GM23338 (cell line): ENCODE data around the gene COL16A1. TPM values are rescaled to one million over a fixed set of nuclear protein-coding genes. Genes with fewer than 3 reads are reported as not detected.

Experiments used
- ATAC-seq: fragments of 200-7000 bp; cut with Tn5 transposase; 3 replicates; pipeline ENCODE4 v1.9.1; 2020
- DNase-seq: peaks from one replicate; pipeline ENCODE4 v3.0.0-alpha.2; 2015; ENCODE audit warnings: low spot score
- H2AFZ ChIP-seq: fragments of 200-600 bp; sonication (generic); 2 replicates; pipeline ENCODE4 v1.8.0; 2016; ENCODE audit warnings: antibody characterized with exemption, mild to moderate bottlenecking, moderate library complexity
- H3F3A ChIP-seq: fragments of 200-600 bp; sonication (generic); replicated peaks from 2 replicates; pipeline ENCODE4 v1.8.0; 2017; ENCODE audit warnings: antibody characterized with exemption, mixed run types, low read depth
- H3K27ac ChIP-seq: fragments of 200-600 bp; sonication (generic); 2 replicates; pipeline ENCODE4 v1.6.1; 2016; ENCODE audit warnings: low read depth
- H3K27me3 ChIP-seq: fragments of 200-600 bp; sonication (generic); 2 replicates; pipeline ENCODE4 v1.8.0; 2016; ENCODE audit warnings: mild to moderate bottlenecking, mixed run types, moderate library complexity; ENCODE audit not compliant: insufficient read depth
- H3K36me3 ChIP-seq: fragments of 200-600 bp; sonication (generic); 2 replicates; pipeline ENCODE4 v1.8.0; 2016; ENCODE audit warnings: mild to moderate bottlenecking; ENCODE audit not compliant: insufficient read depth
- H3K4me1 ChIP-seq: fragments of 200-600 bp; sonication (generic); 2 replicates; pipeline ENCODE4 v1.8.0; 2016; ENCODE audit warnings: mild to moderate bottlenecking, moderate library complexity; ENCODE audit not compliant: insufficient read depth
- H3K4me2 ChIP-seq: fragments of 200-600 bp; sonication (generic); 2 replicates; pipeline ENCODE4 v1.7.1; 2017; ENCODE audit warnings: mixed run types
- H3K4me3 ChIP-seq: fragments of 200-600 bp; sonication (generic); 2 replicates; pipeline ENCODE4 v1.6.1; 2016; ENCODE audit warnings: mixed run types
- H3K79me2 ChIP-seq: fragments of 200-600 bp; sonication (generic); replicated peaks from 2 replicates; pipeline ENCODE4 v1.8.0; 2017; ENCODE audit warnings: mild to moderate bottlenecking; ENCODE audit not compliant: insufficient read depth
- H3K9me2 ChIP-seq: fragments of 200-600 bp; sonication (generic); 2 replicates; pipeline ENCODE4 v1.8.0; 2017; ENCODE audit not compliant: insufficient read depth
- H4K20me1 ChIP-seq: fragments of 200-600 bp; sonication (generic); replicated peaks from 2 replicates; pipeline ENCODE4 v1.8.0; 2017; ENCODE audit warnings: mild to moderate bottlenecking; ENCODE audit not compliant: insufficient read depth
- H3K27ac Mint-ChIP-seq: 2 replicates; pipeline ENCODE4 v1.8.0; 2020; ENCODE audit warnings: inconsistent platforms, mild to moderate bottlenecking, moderate library complexity, mixed read lengths
- H3K27me3 Mint-ChIP-seq: 3 replicates; pipeline ENCODE4 v1.8.0; 2022; ENCODE audit warnings: low read depth, mild to moderate bottlenecking, moderate library complexity, mixed read lengths, inconsistent platforms; ENCODE audit not compliant: insufficient read depth, poor library complexity
- H3K36me3 Mint-ChIP-seq: 3 replicates; pipeline ENCODE4 v1.8.0; 2021; ENCODE audit warnings: low read depth, mild to moderate bottlenecking, inconsistent platforms, moderate library complexity, mixed read lengths
- H3K4me1 Mint-ChIP-seq: 3 replicates; pipeline ENCODE4 v1.8.0; 2020; ENCODE audit warnings: mild to moderate bottlenecking, inconsistent platforms, mixed read lengths
- H3K4me3 Mint-ChIP-seq: 3 replicates; pipeline ENCODE4 v1.8.0; 2021; ENCODE audit warnings: moderate library complexity, mild to moderate bottlenecking, inconsistent platforms, mixed read lengths
- H3K9me3 Mint-ChIP-seq: 3 replicates; pipeline ENCODE4 v1.8.0; 2020; ENCODE audit warnings: moderate library complexity, mild to moderate bottlenecking, inconsistent platforms, mixed read lengths
- CREB1 ChIP-seq: fragments of 250-450 bp; sonication (Bioruptor Pico); IDR thresholded peaks from 2 replicates; pipeline ENCODE4 v1.5.0; 2020; ENCODE audit warnings: low read depth, mild to moderate bottlenecking, moderate library complexity
- EZH2 ChIP-seq: fragments of 200-600 bp; sonication (generic); IDR thresholded peaks from one replicate; pipeline ENCODE4 v1.8.0; 2017; ENCODE audit warnings: antibody characterized with exemption, mild to moderate bottlenecking, low read depth; ENCODE audit not compliant: unreplicated experiment
- EZH2phosphoT487 ChIP-seq: fragments of 200-600 bp; sonication (generic); IDR thresholded peaks from one replicate; pipeline ENCODE4 v1.8.1; 2018; ENCODE audit warnings: antibody characterized with exemption; ENCODE audit not compliant: unreplicated experiment
- JUNB ChIP-seq: IDR thresholded peaks from one replicate; pipeline ENCODE4 v1.6.1; 2016; ENCODE audit warnings: antibody characterized with exemption; ENCODE audit not compliant: unreplicated experiment
- NANOG ChIP-seq: IDR thresholded peaks from 2 replicates; pipeline ENCODE4 v1.6.1; 2016; ENCODE audit warnings: antibody characterized with exemption, borderline replicate concordance
- POLR2AphosphoS5 ChIP-seq: IDR thresholded peaks from 2 replicates; pipeline ENCODE4 v1.6.1; 2016; ENCODE audit warnings: antibody characterized with exemption, low read depth
- STAT1 ChIP-seq: IDR thresholded peaks from one replicate; pipeline ENCODE4 v1.6.1; 2016; ENCODE audit warnings: antibody characterized with exemption; ENCODE audit not compliant: unreplicated experiment
- ZNF114 ChIP-seq: fragments of 250-450 bp; sonication (Bioruptor Pico); IDR thresholded peaks from 2 replicates; pipeline ENCODE4 v1.5.0; 2020; ENCODE audit warnings: mild to moderate bottlenecking, moderate library complexity
- ZNF331 ChIP-seq: fragments of 250-450 bp; sonication (Bioruptor Pico); IDR thresholded peaks from 2 replicates; pipeline ENCODE4 v1.5.0; 2020; ENCODE audit warnings: low read depth, mild to moderate bottlenecking, moderate library complexity
- polyA plus RNA-seq: library from polyadenylated mRNA; unstranded; fragments of >200 nt; fragmentation: Nextera tagmentation; extraction: Ambion mirVana; gene quantifications from 2 replicates; pipeline ENCODE4 v1.2.1, GENCODE V29; 2016
- total RNA-seq: library from RNA; depleted of rRNA; stranded (reverse); fragments of >200 nt; shearing (Covaris generic); gene quantifications from 2 replicates; pipeline ENCODE4 v1.2.3, GENCODE V29; 2014
- TF ChIP-seq, protein P1 (sequence below): fragments of 250-450 bp; sonication (Bioruptor Pico); IDR thresholded peaks from 2 replicates; pipeline ENCODE4 v1.5.0; 2020; ENCODE audit warnings: mild to moderate bottlenecking, moderate library complexity
- TF ChIP-seq, protein P2 (sequence below): IDR thresholded peaks from 2 replicates; pipeline ENCODE4 v1.6.1; 2016; ENCODE audit warnings: antibody characterized with exemption
- TF ChIP-seq, protein P3 (sequence below), 2 experiments: fragments of 200-600 bp in 1 of 2; sonication (generic) in 1 of 2; conservative IDR thresholded peaks; 2 replicates each; pipeline versions ENCODE4 v1.5.1 to v1.6.1; 2016 to 2017; ENCODE audit warnings: antibody characterized with exemption in 2 of 2, low read depth in 2 of 2, mild to moderate bottlenecking in 2 of 2, moderate library complexity in 1 of 2
- TF ChIP-seq, protein P4 (sequence below): IDR thresholded peaks from one replicate; pipeline ENCODE4 v1.6.1; 2018; ENCODE audit warnings: antibody characterized with exemption; ENCODE audit not compliant: unreplicated experiment

Gene COL16A1
- total and polyA plus RNA-seq, 2 experiments from 2014 or later = 4.2 to 13.2 TPM

DNA sequence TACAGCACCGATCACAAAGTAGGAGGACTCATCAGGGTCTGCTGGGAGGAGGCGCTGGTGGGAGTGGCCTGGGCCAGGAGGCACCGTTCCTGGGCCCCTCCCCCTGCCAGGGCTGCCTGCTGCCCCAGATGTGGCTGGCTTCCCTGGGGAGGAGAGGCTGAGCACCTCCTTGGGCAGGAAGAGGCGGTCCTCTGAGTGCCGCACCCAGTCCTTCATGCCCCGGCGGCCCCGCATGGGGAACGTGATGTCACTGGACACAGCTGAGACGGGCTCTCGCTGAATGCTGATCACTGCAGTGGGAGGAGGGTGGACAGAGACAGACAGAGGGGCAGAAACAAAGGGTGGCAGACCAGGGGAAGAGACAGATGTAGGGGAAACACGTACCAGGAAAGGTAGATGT, 35.5 kb upstream of the COL16A1 start:
- H3K27ac ChIP-seq = no peak overlapping the region
- TF ChIP-seq POLR2AphosphoS5 (no peak), NANOG (no peak), JUNB (no peak), EZH2phosphoT487 (no peak), EZH2 (no peak), ZNF331 (CRISPR knock-in tag) (no peak), ZNF114 (no peak), STAT1 (no peak), CREB1 (CRISPR knock-in tag) (no peak)
- TF ChIP-seq, protein P1, sequence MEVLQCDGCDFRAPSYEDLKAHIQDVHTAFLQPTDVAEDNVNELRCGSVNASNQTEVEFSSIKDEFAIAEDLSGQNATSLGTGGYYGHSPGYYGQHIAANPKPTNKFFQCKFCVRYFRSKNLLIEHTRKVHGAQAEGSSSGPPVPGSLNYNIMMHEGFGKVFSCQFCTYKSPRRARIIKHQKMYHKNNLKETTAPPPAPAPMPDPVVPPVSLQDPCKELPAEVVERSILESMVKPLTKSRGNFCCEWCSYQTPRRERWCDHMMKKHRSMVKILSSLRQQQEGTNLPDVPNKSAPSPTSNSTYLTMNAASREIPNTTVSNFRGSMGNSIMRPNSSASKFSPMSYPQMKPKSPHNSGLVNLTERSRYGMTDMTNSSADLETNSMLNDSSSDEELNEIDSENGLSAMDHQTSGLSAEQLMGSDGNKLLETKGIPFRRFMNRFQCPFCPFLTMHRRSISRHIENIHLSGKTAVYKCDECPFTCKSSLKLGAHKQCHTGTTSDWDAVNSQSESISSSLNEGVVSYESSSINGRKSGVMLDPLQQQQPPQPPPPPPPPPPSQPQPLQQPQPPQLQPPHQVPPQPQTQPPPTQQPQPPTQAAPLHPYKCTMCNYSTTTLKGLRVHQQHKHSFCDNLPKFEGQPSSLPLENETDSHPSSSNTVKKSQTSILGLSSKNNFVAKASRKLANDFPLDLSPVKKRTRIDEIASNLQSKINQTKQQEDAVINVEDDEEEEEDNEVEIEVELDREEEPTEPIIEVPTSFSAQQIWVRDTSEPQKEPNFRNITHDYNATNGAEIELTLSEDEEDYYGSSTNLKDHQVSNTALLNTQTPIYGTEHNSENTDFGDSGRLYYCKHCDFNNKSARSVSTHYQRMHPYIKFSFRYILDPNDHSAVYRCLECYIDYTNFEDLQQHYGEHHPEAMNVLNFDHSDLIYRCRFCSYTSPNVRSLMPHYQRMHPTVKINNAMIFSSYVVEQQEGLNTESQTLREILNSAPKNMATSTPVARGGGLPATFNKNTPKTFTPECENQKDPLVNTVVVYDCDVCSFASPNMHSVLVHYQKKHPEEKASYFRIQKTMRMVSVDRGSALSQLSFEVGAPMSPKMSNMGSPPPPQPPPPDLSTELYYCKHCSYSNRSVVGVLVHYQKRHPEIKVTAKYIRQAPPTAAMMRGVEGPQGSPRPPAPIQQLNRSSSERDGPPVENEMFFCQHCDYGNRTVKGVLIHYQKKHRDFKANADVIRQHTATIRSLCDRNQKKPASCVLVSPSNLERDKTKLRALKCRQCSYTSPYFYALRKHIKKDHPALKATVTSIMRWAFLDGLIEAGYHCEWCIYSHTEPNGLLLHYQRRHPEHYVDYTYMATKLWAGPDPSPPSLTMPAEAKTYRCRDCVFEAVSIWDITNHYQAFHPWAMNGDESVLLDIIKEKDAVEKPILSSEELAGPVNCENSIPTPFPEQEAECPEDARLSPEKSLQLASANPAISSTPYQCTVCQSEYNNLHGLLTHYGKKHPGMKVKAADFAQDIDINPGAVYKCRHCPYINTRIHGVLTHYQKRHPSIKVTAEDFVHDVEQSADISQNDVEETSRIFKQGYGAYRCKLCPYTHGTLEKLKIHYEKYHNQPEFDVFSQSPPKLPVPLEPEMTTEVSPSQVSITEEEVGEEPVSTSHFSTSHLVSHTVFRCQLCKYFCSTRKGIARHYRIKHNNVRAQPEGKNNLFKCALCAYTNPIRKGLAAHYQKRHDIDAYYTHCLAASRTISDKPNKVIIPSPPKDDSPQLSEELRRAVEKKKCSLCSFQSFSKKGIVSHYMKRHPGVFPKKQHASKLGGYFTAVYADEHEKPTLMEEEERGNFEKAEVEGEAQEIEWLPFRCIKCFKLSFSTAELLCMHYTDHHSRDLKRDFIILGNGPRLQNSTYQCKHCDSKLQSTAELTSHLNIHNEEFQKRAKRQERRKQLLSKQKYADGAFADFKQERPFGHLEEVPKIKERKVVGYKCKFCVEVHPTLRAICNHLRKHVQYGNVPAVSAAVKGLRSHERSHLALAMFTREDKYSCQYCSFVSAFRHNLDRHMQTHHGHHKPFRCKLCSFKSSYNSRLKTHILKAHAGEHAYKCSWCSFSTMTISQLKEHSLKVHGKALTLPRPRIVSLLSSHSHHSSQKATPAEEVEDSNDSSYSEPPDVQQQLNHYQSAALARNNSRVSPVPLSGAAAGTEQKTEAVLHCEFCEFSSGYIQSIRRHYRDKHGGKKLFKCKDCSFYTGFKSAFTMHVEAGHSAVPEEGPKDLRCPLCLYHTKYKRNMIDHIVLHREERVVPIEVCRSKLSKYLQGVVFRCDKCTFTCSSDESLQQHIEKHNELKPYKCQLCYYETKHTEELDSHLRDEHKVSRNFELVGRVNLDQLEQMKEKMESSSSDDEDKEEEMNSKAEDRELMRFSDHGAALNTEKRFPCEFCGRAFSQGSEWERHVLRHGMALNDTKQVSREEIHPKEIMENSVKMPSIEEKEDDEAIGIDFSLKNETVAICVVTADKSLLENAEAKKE = no peak
- TF ChIP-seq, protein P2, sequence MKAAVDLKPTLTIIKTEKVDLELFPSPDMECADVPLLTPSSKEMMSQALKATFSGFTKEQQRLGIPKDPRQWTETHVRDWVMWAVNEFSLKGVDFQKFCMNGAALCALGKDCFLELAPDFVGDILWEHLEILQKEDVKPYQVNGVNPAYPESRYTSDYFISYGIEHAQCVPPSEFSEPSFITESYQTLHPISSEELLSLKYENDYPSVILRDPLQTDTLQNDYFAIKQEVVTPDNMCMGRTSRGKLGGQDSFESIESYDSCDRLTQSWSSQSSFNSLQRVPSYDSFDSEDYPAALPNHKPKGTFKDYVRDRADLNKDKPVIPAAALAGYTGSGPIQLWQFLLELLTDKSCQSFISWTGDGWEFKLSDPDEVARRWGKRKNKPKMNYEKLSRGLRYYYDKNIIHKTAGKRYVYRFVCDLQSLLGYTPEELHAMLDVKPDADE = no peak
- TF ChIP-seq, protein P3, sequence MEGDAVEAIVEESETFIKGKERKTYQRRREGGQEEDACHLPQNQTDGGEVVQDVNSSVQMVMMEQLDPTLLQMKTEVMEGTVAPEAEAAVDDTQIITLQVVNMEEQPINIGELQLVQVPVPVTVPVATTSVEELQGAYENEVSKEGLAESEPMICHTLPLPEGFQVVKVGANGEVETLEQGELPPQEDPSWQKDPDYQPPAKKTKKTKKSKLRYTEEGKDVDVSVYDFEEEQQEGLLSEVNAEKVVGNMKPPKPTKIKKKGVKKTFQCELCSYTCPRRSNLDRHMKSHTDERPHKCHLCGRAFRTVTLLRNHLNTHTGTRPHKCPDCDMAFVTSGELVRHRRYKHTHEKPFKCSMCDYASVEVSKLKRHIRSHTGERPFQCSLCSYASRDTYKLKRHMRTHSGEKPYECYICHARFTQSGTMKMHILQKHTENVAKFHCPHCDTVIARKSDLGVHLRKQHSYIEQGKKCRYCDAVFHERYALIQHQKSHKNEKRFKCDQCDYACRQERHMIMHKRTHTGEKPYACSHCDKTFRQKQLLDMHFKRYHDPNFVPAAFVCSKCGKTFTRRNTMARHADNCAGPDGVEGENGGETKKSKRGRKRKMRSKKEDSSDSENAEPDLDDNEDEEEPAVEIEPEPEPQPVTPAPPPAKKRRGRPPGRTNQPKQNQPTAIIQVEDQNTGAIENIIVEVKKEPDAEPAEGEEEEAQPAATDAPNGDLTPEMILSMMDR (conservative IDR thresholded peaks at IDR 0.05; ENCODE audit: low read depth in 2 of 2) = no peak
- TF ChIP-seq, protein P4, sequence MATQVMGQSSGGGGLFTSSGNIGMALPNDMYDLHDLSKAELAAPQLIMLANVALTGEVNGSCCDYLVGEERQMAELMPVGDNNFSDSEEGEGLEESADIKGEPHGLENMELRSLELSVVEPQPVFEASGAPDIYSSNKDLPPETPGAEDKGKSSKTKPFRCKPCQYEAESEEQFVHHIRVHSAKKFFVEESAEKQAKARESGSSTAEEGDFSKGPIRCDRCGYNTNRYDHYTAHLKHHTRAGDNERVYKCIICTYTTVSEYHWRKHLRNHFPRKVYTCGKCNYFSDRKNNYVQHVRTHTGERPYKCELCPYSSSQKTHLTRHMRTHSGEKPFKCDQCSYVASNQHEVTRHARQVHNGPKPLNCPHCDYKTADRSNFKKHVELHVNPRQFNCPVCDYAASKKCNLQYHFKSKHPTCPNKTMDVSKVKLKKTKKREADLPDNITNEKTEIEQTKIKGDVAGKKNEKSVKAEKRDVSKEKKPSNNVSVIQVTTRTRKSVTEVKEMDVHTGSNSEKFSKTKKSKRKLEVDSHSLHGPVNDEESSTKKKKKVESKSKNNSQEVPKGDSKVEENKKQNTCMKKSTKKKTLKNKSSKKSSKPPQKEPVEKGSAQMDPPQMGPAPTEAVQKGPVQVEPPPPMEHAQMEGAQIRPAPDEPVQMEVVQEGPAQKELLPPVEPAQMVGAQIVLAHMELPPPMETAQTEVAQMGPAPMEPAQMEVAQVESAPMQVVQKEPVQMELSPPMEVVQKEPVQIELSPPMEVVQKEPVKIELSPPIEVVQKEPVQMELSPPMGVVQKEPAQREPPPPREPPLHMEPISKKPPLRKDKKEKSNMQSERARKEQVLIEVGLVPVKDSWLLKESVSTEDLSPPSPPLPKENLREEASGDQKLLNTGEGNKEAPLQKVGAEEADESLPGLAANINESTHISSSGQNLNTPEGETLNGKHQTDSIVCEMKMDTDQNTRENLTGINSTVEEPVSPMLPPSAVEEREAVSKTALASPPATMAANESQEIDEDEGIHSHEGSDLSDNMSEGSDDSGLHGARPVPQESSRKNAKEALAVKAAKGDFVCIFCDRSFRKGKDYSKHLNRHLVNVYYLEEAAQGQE = no peak
- Mint-ChIP-seq H3K4me3 (no peak overlapping the region), H3K27ac (peak overlapping the region; percentile 3; the same call in 1 of the 2 replicates), H3K36me3 (no peaks in the 10 kb centered on the region; the same call in 2 of the 3 replicates), H3K27me3 (peaks cover 3% of the 10 kb centered on the region), H3K9me3 (no peaks in the 10 kb centered on the region), H3K4me1 (peaks cover 17% of the 10 kb centered on the region)
- DNase-seq (peak; percentile 62), ATAC-seq (peak; percentile 86)
- H3K9me2 ChIP-seq = no peaks in the 10 kb centered on the region
- no peak overlapping the region for H3K4me2 ChIP-seq
- no peaks in the 10 kb centered on the region for H3F3A ChIP-seq
- H2AFZ ChIP-seq = no peak overlapping the region
- H3K4me3 ChIP-seq = no peak overlapping the region
- no peaks in the 10 kb centered on the region for H3K79me2 ChIP-seq
- H3K4me1 ChIP-seq = 0 out of 2 replicates have a peak, but pooled peaks cover 4% of the 10 kb centered on the region
- H4K20me1 ChIP-seq = no peaks in the 10 kb centered on the region
- no peaks in the 10 kb centered on the region for H3K27me3 ChIP-seq
- H3K36me3 ChIP-seq = no peaks in the 10 kb centered on the region
